ENCODE data around the gene STAC2. TPM values are rescaled to one million over a fixed set of nuclear protein-coding genes. Genes with fewer than 3 reads are reported as not detected.

The STAC2 gene, protein sequence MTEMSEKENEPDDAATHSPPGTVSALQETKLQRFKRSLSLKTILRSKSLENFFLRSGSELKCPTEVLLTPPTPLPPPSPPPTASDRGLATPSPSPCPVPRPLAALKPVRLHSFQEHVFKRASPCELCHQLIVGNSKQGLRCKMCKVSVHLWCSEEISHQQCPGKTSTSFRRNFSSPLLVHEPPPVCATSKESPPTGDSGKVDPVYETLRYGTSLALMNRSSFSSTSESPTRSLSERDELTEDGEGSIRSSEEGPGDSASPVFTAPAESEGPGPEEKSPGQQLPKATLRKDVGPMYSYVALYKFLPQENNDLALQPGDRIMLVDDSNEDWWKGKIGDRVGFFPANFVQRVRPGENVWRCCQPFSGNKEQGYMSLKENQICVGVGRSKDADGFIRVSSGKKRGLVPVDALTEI
- under 0.01 and 0.20 TPM in 2 replicates for total RNA-seq

GRCh38 chr17:39225308-39225958 lies at the start of gene STAC2:
STAC2 (minus strand) TSS chr17:39225945; CDS start chr17:39225502, 443 bp downstream.

DNA sequence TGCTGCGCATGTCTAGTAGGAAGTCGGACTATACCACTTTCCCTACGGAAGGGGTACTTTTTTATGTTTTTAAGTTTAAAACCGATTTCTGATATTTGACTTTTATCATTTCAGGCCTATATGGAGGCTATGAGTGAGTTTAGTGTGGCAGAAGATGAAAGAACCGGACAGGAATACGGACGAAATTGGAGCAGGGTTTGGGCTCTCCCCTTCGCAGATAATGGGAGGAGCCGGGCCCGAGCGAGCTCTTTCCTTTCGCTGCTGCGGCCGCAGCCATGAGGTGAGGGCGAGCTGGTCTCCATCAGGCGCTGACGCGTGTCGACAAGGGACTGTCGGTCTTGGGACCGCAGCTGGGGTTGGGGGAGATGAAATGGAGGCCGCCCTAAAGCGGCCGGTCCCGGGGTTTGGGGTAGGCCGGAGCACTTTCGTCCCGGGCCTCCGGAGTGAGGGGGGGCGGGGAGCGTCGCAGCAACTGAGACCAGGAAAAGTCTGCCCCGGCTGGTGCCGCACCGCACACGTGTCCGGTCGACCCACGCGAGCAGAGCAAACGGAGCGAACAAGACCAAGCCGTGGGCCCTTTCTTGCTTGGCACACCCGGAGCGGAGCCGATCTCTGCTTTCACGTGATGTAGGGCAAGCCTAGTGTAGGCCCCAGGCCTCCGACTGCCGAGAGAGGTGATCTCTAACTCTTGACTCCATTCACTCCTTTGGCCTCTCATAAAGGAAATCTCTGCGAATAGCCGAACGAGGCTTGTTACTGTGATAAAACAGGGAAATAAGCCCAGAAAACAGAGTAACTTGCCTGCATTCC lies 25.5 kb downstream of the STAC2 start, which contains the start of gene RPL19:
TSS of gene RPL19 (plus strand) at position 214 of the 810 bp plus-strand sequence. CDS start at position 276, 62 bp downstream.

DNA sequence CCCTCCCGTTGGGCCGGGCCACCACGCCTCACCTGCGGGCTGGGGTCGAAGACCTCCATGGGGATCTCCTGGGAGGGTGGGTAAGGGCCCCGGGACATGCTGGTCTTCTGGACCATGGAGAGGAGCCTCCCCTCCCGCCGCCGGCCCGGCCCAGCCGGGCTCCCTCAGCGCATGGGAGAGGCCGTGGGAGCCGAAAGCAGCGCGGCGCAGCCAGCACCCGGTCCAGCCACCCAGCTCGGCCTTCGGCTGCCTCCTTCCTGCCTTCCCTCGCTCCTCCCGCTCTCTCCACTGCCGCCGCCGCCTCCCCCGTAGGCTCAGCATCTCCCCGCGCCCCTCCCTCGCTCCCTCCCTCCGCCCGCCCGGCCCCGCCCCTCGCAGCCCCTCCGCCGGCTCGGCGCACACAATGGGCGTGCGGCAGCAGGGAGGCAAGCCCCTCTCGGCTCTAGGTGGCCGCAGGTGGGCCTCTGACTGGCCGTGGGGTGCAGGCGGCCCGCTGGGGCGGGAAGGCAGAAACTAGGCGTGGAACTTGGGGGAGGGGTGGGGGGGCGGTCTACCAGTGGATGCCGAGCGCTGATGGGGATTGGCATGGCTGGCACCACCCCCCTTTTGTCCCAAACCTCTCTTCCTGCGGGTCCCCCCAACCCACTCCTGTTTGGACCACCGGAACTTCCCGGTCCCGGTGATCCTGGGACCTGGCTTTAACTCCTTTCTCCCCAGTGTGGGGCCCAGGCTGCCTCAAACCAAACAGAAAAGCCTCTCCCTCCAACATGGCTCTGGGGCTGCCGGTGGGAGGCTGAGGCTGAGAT lies 28.2 kb downstream of the STAC2 start, which contains the start of gene CACNB1:
TSS of gene CACNB1 (minus strand) at position 290 of the 806 bp plus-strand sequence. CDS start at position 116, 174 bp downstream.

GRCh38 chr17:39165841-39166349 lies 59.9 kb downstream of the STAC2 start, which contains the start of gene ARL5C:
ARL5C (minus strand) TSS chr17:39166161; CDS start chr17:39165760, 401 bp downstream.

Other genes starting within 250 kb of the STAC2 start
- under 0.01 and 0.73 TPM in 2 replicates for gene PLXDC1, start 74.3 kb downstream of the STAC2 start, total RNA-seq
- gene ARL5C, start 59.8 kb downstream of the STAC2 start, total RNA-seq = not detected in 2 replicates
- 8.8 and 9.0 TPM in 2 replicates for gene CACNB1, start 28.3 kb downstream of the STAC2 start, total RNA-seq
- 1,190 and 2,228 TPM in 2 replicates for gene RPL19, start 25.7 kb downstream of the STAC2 start, total RNA-seq
- gene FBXL20, start 175.7 kb upstream of the STAC2 start, total RNA-seq = 8.5 and 10.4 TPM in 2 replicates
- 18.7 and 30.3 TPM in 2 replicates for gene MED1, start 225.3 kb upstream of the STAC2 start, total RNA-seq
- gene CDK12, start 235.5 kb upstream of the STAC2 start, total RNA-seq = 29.8 and 46.3 TPM in 2 replicates

Measured in subcutaneous preadipocyte (primary cell).